Activated T-helper 2 cell treated with anti-CD3 and anti-CD28 coated beads, Interferon-gamma antibody, Interleukin-2, Interleukin-4, amounts not matched to agents 10 μg/mL and 5 μg/mL and 100 μg/mL, durations not matched to agents 14 hours and 24 hours and 36 hours (primary cell): Measurements from ENCODE around the gene ACTN2. TPM values are rescaled to one million over a fixed set of nuclear protein-coding genes. Genes with fewer than 3 reads are reported as not detected.

ENCODE experiments used
- DNase-seq: peaks from one replicate; pipeline ENCODE4 v3.0.0; 2021; ENCODE audit warnings: low spot score
- H3K27ac Mint-ChIP-seq: one replicate; pipeline ENCODE4 v1.8.0; 2021; ENCODE audit warnings: mixed read lengths
- H3K27me3 Mint-ChIP-seq: one replicate; pipeline ENCODE4 v1.8.0; 2021; ENCODE audit warnings: low read depth, mixed read lengths
- H3K36me3 Mint-ChIP-seq: one replicate; pipeline ENCODE4 v1.8.0; 2021; ENCODE audit warnings: low read depth, mixed read lengths
- H3K4me1 Mint-ChIP-seq: one replicate; pipeline ENCODE4 v1.8.0; 2021; ENCODE audit warnings: low read depth, mixed read lengths
- H3K4me3 Mint-ChIP-seq: one replicate; pipeline ENCODE4 v1.8.0; 2021; ENCODE audit warnings: low read depth, mild to moderate bottlenecking, moderate library complexity, mixed read lengths
- H3K9me3 Mint-ChIP-seq: one replicate; pipeline ENCODE4 v1.8.0; 2021; ENCODE audit warnings: mixed read lengths
- intact Hi-C: fragments of 100-400 bp; cut with micrococcal nuclease; formaldehyde crosslinking; loops from one replicate; pipeline ENCODE4 v1.15.1; 2023
- total RNA-seq: library from RNA; stranded (reverse); gene quantifications from 2 replicates; pipeline ENCODE4 v1.2.3, GENCODE V29; 2022

Gene ACTN2
- total RNA-seq, 1 donor from 2014 or later, result 0.23 TPM

- DNase-seq, result no peak
- Mint-ChIP-seq H3K4me1 (no peaks in the 10 kb centered on the region), H3K27ac (no peak overlapping the region), H3K36me3 (no peaks in the 10 kb centered on the region), H3K27me3 (peaks cover 18% of the 10 kb centered on the region), H3K9me3 (no peaks in the 10 kb centered on the region), H3K4me3 (no peak overlapping the region)
- intact Hi-C loops, result no loop called here
These were observed 14.6 kb downstream of the ACTN2 start for GRCh38 chr1:236700903-236701302.

DNA sequence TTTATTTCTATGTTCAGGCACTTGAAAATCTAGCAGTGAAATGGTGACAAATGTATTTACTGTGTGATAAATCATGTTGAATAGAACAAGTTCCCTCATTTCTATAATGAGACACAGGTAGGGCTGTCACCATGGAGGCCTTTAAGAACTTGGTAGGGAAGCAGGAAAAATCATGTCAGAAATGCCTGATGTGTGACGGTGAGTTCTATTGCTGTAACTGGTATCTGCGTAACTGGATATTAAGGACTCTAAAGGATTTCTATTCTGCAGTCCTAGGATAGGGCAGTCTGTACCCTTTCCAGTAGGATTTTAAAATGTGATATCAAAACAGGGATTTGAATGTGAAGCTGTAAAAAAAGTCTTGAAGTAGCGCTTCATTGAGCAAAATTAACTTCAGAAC, 15.5 kb downstream of the ACTN2 start:
- Mint-ChIP-seq H3K9me3 (no peaks in the 10 kb centered on the region), H3K4me3 (no peak overlapping the region), H3K4me1 (no peaks in the 10 kb centered on the region), H3K27me3 (peaks cover 18% of the 10 kb centered on the region), H3K36me3 (no peaks in the 10 kb centered on the region), H3K27ac (no peak overlapping the region)
- intact Hi-C loops, result no loop called here
- DNase-seq, result no peak

GRCh38 chr1:236702791-236703394, 16.6 kb downstream of the ACTN2 start:
- DNase-seq, result no peak
- intact Hi-C loops, result no loop called here
- peaks cover 15% of the 10 kb centered on the region for H3K27me3 Mint-ChIP-seq
- no peaks in the 10 kb centered on the region for H3K4me1 Mint-ChIP-seq
- no peaks in the 10 kb centered on the region for H3K9me3 Mint-ChIP-seq
- H3K4me3 Mint-ChIP-seq, result no peak overlapping the region
- no peaks in the 10 kb centered on the region for H3K36me3 Mint-ChIP-seq
- H3K27ac Mint-ChIP-seq, result no peak overlapping the region

DNA sequence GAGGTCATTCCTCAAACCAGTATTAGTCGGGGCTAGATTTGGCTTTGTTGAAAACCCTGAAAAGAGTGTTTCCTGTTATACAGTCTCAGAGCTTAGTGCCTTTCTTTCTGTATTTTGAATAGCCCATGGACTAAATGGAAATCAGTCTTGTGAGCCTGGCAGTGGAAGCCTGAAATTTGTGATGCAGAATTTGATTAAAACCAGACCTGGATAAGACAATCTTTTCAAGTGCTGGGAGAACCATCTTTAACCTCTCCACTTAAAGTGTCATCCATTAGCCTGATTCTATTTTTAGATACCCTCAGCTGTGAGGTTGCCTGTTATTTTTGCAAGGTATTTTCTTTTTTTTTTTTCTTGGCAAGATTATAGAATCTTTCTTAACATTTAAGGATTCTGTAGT, 19.5 kb downstream of the ACTN2 start:
- DNase-seq, result no peak
- Mint-ChIP-seq H3K4me3 (no peak overlapping the region), H3K27me3 (peaks cover 7% of the 10 kb centered on the region), H3K27ac (no peak overlapping the region), H3K9me3 (no peaks in the 10 kb centered on the region), H3K36me3 (no peaks in the 10 kb centered on the region), H3K4me1 (no peaks in the 10 kb centered on the region)
- intact Hi-C loops, result no loop called here

DNA sequence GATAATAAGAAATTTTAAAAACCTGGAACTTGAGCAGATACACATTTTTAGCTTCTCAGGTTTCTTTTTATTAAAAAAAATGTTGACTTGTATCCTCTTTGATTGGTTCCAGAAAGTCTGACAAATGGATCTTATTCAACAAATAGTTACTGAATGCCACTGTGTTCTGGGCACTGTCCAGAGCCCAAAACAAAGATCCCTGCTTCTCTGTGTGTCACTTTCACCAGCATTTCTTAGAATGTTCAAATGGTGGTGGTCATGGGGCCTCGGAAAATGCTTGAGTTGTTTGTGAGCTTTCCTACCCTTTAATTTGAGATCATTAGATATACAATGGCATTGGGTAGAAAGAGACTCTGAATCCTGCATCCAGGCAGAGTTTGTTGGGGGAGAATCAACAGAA, 19.9 kb downstream of the ACTN2 start:
- Mint-ChIP-seq H3K4me3 (no peak overlapping the region), H3K27me3 (peaks cover 7% of the 10 kb centered on the region), H3K27ac (no peak overlapping the region), H3K4me1 (no peaks in the 10 kb centered on the region), H3K9me3 (no peaks in the 10 kb centered on the region), H3K36me3 (no peaks in the 10 kb centered on the region)
- intact Hi-C loops, result no loop called here
- no peak for DNase-seq

- H3K27me3 Mint-ChIP-seq, result peaks cover 2% of the 10 kb centered on the region
- no peaks in the 10 kb centered on the region for H3K9me3 Mint-ChIP-seq
- H3K27ac Mint-ChIP-seq, result no peak overlapping the region
- H3K4me1 Mint-ChIP-seq, result no peaks in the 10 kb centered on the region
- H3K36me3 Mint-ChIP-seq, result no peaks in the 10 kb centered on the region
- DNase-seq, result no peak
- H3K4me3 Mint-ChIP-seq, result no peak overlapping the region
- intact Hi-C loops, result no loop called here
These were observed 24.1 kb downstream of the ACTN2 start for GRCh38 chr1:236710328-236710892.

DNA sequence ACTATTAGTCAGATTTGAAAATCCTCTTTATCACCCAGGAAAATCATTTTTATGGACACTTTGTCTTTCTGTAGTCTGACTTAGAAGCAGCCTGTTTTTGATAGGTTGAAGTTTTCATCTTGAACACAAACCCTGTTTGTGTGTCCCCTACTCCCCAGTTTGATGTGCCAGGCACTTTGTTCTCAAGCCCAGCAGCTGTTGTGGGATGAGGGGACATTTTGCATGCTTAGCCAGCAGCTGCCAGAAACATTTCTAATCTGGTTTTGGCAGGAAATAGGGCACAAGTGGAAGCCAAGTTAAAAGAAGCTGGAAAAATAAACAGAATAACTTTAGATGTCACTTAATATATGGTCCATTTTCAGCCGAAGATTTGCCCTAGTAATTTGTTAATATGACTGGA, 29.9 kb downstream of the ACTN2 start:
- Mint-ChIP-seq H3K27me3 (peaks cover 5% of the 10 kb centered on the region), H3K9me3 (no peaks in the 10 kb centered on the region), H3K4me1 (no peaks in the 10 kb centered on the region), H3K4me3 (no peak overlapping the region), H3K27ac (no peak overlapping the region), H3K36me3 (no peaks in the 10 kb centered on the region)
- intact Hi-C loops, result no loop called here
- no peak for DNase-seq

GRCh38 chr1:236717811-236718210, 31.5 kb downstream of the ACTN2 start:
- intact Hi-C loops, result no loop called here
- peaks cover 4% of the 10 kb centered on the region for H3K27me3 Mint-ChIP-seq
- DNase-seq, result no peak
- no peaks in the 10 kb centered on the region for H3K36me3 Mint-ChIP-seq
- H3K27ac Mint-ChIP-seq, result no peak overlapping the region
- no peaks in the 10 kb centered on the region for H3K4me1 Mint-ChIP-seq
- no peaks in the 10 kb centered on the region for H3K9me3 Mint-ChIP-seq
- no peak overlapping the region for H3K4me3 Mint-ChIP-seq

DNA sequence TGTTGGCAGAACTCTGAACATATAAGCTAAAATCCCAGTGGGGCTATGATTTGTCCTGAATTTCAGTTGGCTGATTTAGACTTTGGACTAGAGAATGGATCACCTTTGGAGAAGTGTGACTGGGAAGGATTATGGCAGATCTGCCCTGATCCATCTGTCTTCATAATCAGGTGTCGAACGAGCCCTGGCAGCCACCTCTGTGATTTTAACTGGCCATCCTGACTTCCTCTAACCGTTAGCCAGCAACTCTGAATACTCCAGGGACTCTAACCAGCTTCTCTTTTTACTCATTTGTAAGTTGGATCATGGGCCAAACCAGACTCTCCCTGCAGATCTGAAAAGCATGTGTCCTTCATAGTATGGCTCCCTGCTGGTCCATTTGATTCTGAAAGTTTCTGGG, 32.0 kb downstream of the ACTN2 start:
- H3K27me3 Mint-ChIP-seq, result peaks cover 4% of the 10 kb centered on the region
- H3K9me3 Mint-ChIP-seq, result no peaks in the 10 kb centered on the region
- intact Hi-C loops, result no loop called here
- no peak for DNase-seq
- no peaks in the 10 kb centered on the region for H3K36me3 Mint-ChIP-seq
- no peak overlapping the region for H3K27ac Mint-ChIP-seq
- no peak overlapping the region for H3K4me3 Mint-ChIP-seq
- H3K4me1 Mint-ChIP-seq, result no peaks in the 10 kb centered on the region

DNA sequence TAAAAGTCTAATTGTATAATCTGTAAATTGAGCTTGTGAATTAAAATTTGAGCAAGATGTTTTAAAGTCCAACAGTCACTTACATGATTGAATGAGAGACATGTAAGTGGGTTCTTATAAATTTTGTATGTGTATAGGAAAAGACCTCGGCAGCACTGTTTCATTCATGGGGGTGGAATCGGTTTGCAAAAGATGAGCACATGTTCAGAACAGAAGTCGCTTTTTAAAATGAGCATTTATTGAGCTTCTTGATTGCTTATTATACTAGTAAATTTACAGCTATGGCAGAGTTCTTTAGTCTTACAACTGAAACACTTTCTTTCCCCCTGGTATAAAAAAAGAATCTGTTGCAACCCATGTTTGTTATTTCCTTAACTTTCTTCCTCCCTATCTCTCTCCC, 33.9 kb downstream of the ACTN2 start:
- Mint-ChIP-seq H3K27ac (no peak overlapping the region), H3K36me3 (no peaks in the 10 kb centered on the region), H3K4me1 (no peaks in the 10 kb centered on the region), H3K9me3 (no peaks in the 10 kb centered on the region), H3K4me3 (no peak overlapping the region), H3K27me3 (peaks cover 4% of the 10 kb centered on the region)
- intact Hi-C loops, result no loop called here
- DNase-seq, result no peak

- H3K27me3 Mint-ChIP-seq, result peaks cover 4% of the 10 kb centered on the region
These were observed 34.3 kb downstream of the ACTN2 start for GRCh38 chr1:236720611-236721010.

DNA sequence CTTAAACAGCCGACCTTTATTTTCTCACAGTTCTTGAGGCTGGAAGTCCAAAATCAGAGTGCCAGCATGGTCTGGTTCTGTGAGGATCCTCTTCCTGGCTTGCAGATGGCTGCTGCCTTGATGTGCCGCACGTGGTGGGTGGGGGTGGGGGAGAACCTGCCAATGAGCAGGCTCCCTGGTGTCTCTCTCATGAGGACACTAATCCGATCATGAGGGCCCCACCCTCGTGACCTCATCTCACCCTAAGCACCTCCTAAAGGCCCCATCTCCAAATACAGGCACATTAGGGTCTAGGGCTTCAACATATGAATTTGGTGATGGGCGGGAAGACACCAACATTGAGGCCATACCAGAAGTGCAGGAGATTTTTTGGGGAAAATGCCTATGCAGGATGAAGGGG, 37.8 kb downstream of the ACTN2 start:
- Mint-ChIP-seq H3K9me3 (no peaks in the 10 kb centered on the region), H3K4me3 (no peak overlapping the region), H3K36me3 (no peaks in the 10 kb centered on the region), H3K27me3 (peaks cover 2% of the 10 kb centered on the region), H3K4me1 (no peaks in the 10 kb centered on the region), H3K27ac (no peak overlapping the region)
- intact Hi-C loops, result no loop called here
- DNase-seq, result no peak

More at GRCh38 chr1:236720611-236721010, 34.3 kb downstream of the ACTN2 start:
- H3K4me3 Mint-ChIP-seq, result no peak overlapping the region
- H3K27ac Mint-ChIP-seq, result no peak overlapping the region
- H3K4me1 Mint-ChIP-seq, result no peaks in the 10 kb centered on the region
- H3K36me3 Mint-ChIP-seq, result no peaks in the 10 kb centered on the region
- no peak for DNase-seq
- no peaks in the 10 kb centered on the region for H3K9me3 Mint-ChIP-seq
- intact Hi-C loops, result no loop called here

DNA sequence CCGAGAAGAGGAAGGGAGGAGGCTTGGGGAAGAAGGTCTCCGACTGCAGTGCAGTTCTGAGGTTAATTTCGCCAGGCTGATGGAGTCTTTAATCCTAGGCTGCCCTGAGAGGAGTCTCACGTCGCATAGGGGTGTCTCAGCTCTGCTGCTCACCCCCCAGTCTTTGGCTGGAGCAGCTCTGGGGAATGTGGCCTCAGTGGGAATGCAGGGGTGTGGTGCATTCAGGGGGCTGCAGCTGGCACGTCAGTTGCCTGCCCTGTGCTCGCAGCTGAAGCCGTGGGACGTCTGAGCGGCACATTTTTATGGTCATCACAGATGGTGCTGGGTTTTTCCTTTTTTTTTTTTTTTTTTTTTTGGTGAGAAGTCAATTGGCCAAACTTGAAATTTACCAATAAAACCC, 38.2 kb downstream of the ACTN2 start:
- DNase-seq, result no peak
- no peaks in the 10 kb centered on the region for H3K4me1 Mint-ChIP-seq
- no peak overlapping the region for H3K27ac Mint-ChIP-seq
- H3K4me3 Mint-ChIP-seq, result no peak overlapping the region
- intact Hi-C loops, result no loop called here
- H3K36me3 Mint-ChIP-seq, result no peaks in the 10 kb centered on the region
- H3K27me3 Mint-ChIP-seq, result peaks cover 2% of the 10 kb centered on the region
- no peaks in the 10 kb centered on the region for H3K9me3 Mint-ChIP-seq

DNA sequence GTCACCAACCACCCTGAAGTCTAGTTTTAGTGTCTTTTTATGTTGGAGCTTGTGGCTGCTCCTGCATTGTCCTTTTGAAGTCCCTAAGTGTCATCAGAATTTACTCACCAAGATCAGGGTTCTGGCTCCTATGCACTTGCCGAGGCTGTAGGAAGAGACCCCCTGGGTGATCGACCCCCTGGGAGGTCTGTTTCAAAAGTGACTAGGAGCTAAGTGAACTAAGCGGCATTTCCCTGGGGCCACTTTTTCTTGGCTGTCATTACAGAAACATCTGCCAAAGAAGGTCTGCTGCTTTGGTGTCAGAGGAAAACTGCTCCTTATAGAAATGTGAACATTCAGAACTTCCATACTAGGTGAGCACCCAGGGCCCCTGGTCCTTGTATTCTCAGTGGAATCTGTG, 39.4 kb downstream of the ACTN2 start:
- Mint-ChIP-seq H3K4me3 (no peak overlapping the region), H3K27me3 (peaks cover 2% of the 10 kb centered on the region), H3K9me3 (no peaks in the 10 kb centered on the region), H3K4me1 (no peaks in the 10 kb centered on the region), H3K27ac (no peak overlapping the region), H3K36me3 (no peaks in the 10 kb centered on the region)
- no peak for DNase-seq
- intact Hi-C loops, result no loop called here
